Liver (tissue), 9 donors: Measurements from ENCODE around the gene APP. TPM values are rescaled to one million over a fixed set of nuclear protein-coding genes. Genes with fewer than 3 reads are reported as not detected.

ENCODE experiments used
- DNase-seq: peaks from one replicate; pipeline ENCODE4 v3.0.0-alpha.2; 2017; ENCODE audit warnings: low spot score
- H3K27ac ChIP-seq, 2 donors: one replicate each; pipeline ENCODE4 v1.7.0; 2013; ENCODE audit warnings: inconsistent platforms in 2 of 2, low read length in 2 of 2, control low read depth in 1 of 2, low read depth in 1 of 2, mild to moderate bottlenecking in 1 of 2
- H3K27me3 ChIP-seq, 4 donors: one replicate each; pipeline versions ENCODE4 v1.6.1 to v1.7.0; 2013; ENCODE audit warnings: low read length in 3 of 4, inconsistent platforms in 1 of 4, mild to moderate bottlenecking in 1 of 4, moderate library complexity in 1 of 4; ENCODE audit not compliant: control insufficient read depth in 4 of 4, insufficient read depth in 4 of 4
- H3K36me3 ChIP-seq, 4 donors: one replicate each; pipeline versions ENCODE4 v1.6.1 to v1.7.0; 2013; ENCODE audit warnings: low read length in 3 of 4, mild to moderate bottlenecking in 3 of 4, low read depth in 1 of 4, moderate library complexity in 1 of 4; ENCODE audit not compliant: control insufficient read depth in 4 of 4, insufficient read depth in 3 of 4
- H3K4me1 ChIP-seq, 4 donors: one replicate each; pipeline versions ENCODE4 v1.6.1 to v1.7.0; 2013; ENCODE audit warnings: low read length in 3 of 4, mild to moderate bottlenecking in 3 of 4, moderate library complexity in 1 of 4; ENCODE audit not compliant: control insufficient read depth in 4 of 4, insufficient read depth in 4 of 4
- H3K4me3 ChIP-seq, 3 donors: one replicate each; pipeline versions ENCODE4 v1.6.1 to v1.7.0; 2013; ENCODE audit warnings: low read length in 3 of 3, control low read depth in 1 of 3, low read depth in 1 of 3, mild to moderate bottlenecking in 1 of 3
- H3K9ac ChIP-seq, 2 donors: one replicate each; pipeline ENCODE4 v1.7.0; 2013; ENCODE audit warnings: low read length in 2 of 2, mild to moderate bottlenecking in 2 of 2, moderate library complexity in 2 of 2, control low read depth in 1 of 2, low read depth in 1 of 2
- H3K9me3 ChIP-seq, 4 donors: one replicate each; pipeline versions ENCODE4 v1.6.1 to v1.7.0; 2013; ENCODE audit warnings: low read length in 3 of 4; ENCODE audit not compliant: control insufficient read depth in 4 of 4
- ATF3 ChIP-seq: IDR thresholded peaks from 2 replicates; pipeline ENCODE4 v1.6.1; 2016; ENCODE audit warnings: antibody characterized with exemption
- EGR1 ChIP-seq, 2 donors: IDR thresholded peaks; 2 replicates each; pipeline ENCODE4 v1.6.1; 2016 to 2018; ENCODE audit warnings: antibody characterized with exemption in 2 of 2, low read depth in 2 of 2
- FOXA1 ChIP-seq: IDR thresholded peaks from 2 replicates; pipeline ENCODE4 v1.6.1; 2016; ENCODE audit warnings: antibody characterized with exemption
- FOXA2 ChIP-seq: IDR thresholded peaks from 2 replicates; pipeline ENCODE4 v1.6.1; 2016; ENCODE audit warnings: antibody characterized with exemption
- GABPA ChIP-seq, 2 donors: IDR thresholded peaks in 1 of 2; conservative IDR thresholded peaks in 1 of 2; 2 replicates each; pipeline ENCODE4 v1.6.1; 2016; ENCODE audit warnings: antibody characterized with exemption in 2 of 2, mild to moderate bottlenecking in 1 of 2, moderate library complexity in 1 of 2
- HNF4A ChIP-seq, 2 donors: conservative IDR thresholded peaks; 2 replicates each; pipeline ENCODE4 v1.6.1; 2016; ENCODE audit warnings: antibody characterized with exemption in 2 of 2, mild to moderate bottlenecking in 2 of 2
- HNF4G ChIP-seq: IDR thresholded peaks from 2 replicates; pipeline ENCODE4 v1.6.1; 2016; ENCODE audit warnings: antibody characterized with exemption
- JUND ChIP-seq, 2 donors: IDR thresholded peaks; 2 replicates each; pipeline ENCODE4 v1.6.1; 2016; ENCODE audit warnings: antibody characterized with exemption in 2 of 2
- NR2F2 ChIP-seq: IDR thresholded peaks from 2 replicates; pipeline ENCODE4 v1.6.1; 2016; ENCODE audit warnings: antibody characterized with exemption
- RAD21 ChIP-seq, 2 donors: IDR thresholded peaks; 2 replicates each; pipeline ENCODE4 v1.6.1; 2016; ENCODE audit warnings: antibody characterized with exemption in 2 of 2, mild to moderate bottlenecking in 2 of 2
- RXRA ChIP-seq, 2 donors: IDR thresholded peaks; 2 replicates each; pipeline ENCODE4 v1.6.1; 2017 to 2018; ENCODE audit warnings: antibody characterized with exemption in 2 of 2, mild to moderate bottlenecking in 1 of 2
- SP1 ChIP-seq: IDR thresholded peaks from 2 replicates; pipeline ENCODE4 v1.6.1; 2018; ENCODE audit warnings: antibody characterized with exemption, mild to moderate bottlenecking
- TAF1 ChIP-seq: conservative IDR thresholded peaks from 2 replicates; pipeline ENCODE4 v1.6.1; 2016; ENCODE audit warnings: antibody characterized with exemption, mild to moderate bottlenecking
- YY1 ChIP-seq: IDR thresholded peaks from 2 replicates; pipeline ENCODE4 v1.6.1; 2016; ENCODE audit warnings: antibody characterized with exemption, mild to moderate bottlenecking
- ZBTB33 ChIP-seq: IDR thresholded peaks from 2 replicates; pipeline ENCODE4 v1.6.1; 2016; ENCODE audit warnings: antibody characterized with exemption
- WGBS: extraction: QIAGEN DNeasy Blood & Tissue Kit; methylation state at CpG from one replicate; pipeline ENCODE4 v1.1.7; 2013; 5-methylcytosine and 5-hydroxymethylcytosine counted together
- polyA plus RNA-seq, 2 donors: library from polyadenylated mRNA; stranded (reverse) in 1 of 2; unstranded in 1 of 2; fragments of 200-250 nt in 1 of 2; fragments of >200 nt in 1 of 2; fragmentation: Nextera tagmentation in 1 of 2; extraction: Ambion mirVana in 1 of 2; gene quantifications; one replicate each; pipeline versions ENCODE4 v1.2.1 to v1.2.3, GENCODE V29; 2013 to 2015
- total RNA-seq, 2 donors: library from RNA; depleted of rRNA; stranded (reverse); fragments of >200 nt; gene quantifications; one replicate each; pipeline ENCODE4 v1.2.3, GENCODE V29; 2014
- TF ChIP-seq, protein P1 (sequence below): fragments of 150-350 bp; IDR thresholded peaks from 2 replicates; pipeline ENCODE4 v1.5.1; 2017; ENCODE audit warnings: improper control_type of control experiment, low read depth, low read length; ENCODE audit not compliant: missing input control
- TF ChIP-seq, protein P2 (sequence below): IDR thresholded peaks from 2 replicates; pipeline ENCODE4 v1.6.1; 2016; ENCODE audit warnings: antibody characterized with exemption
- TF ChIP-seq, protein P3 (sequence below): IDR thresholded peaks from 2 replicates; pipeline ENCODE4 v1.6.1; 2016; ENCODE audit warnings: antibody characterized with exemption, mild to moderate bottlenecking
- donor health status: healthy.
- donor health status: healthy.
- donor health status: healthy.
- donor health status: healthy.
- donor health status: healthy.

APP gene
- total and polyA plus RNA-seq, 4 donors, result 24.9 to 201 (median 111) TPM

GRCh38 chr21:25980710-25981109 is 189.9 kb downstream of the APP start:
- no peak for DNase-seq
- no peak overlapping the region for H3K27ac ChIP-seq
- 97% methylated on average over 3 of the region's 3 CpGs for WGBS

More at GRCh38 chr21:25980710-25981109, 189.9 kb downstream of the APP start:
- H3K9me3 ChIP-seq, result no peaks in the 10 kb centered on the region
- H3K36me3 ChIP-seq, result peaks cover 3 to 24% (median 12%) of the 10 kb centered on the region in 4 donors
- H3K4me1 ChIP-seq, result no peaks in the 10 kb centered on the region
- H3K9ac ChIP-seq, result no peak overlapping the region
- no peak overlapping the region for H3K4me3 ChIP-seq
- TF ChIP-seq YY1 (no peak), EGR1 (IDR thresholded peaks at IDR 0.05; ENCODE audit: low read depth in 2 of 2) (no peak), NR2F2 (no peak), ZBTB33 (no peak), TAF1 (no peak), HNF4G (no peak), SP1 (no peak), JUND (IDR thresholded peaks at IDR 0.05) (no peak), HNF4A (conservative IDR thresholded peaks at IDR 0.05) (no peak), RXRA (IDR thresholded peaks at IDR 0.05) (no peak), ATF3 (no peak), RAD21 (IDR thresholded peaks at IDR 0.05) (no peak), GABPA (IDR thresholded peaks at IDR 0.05 in 1 of 2, conservative IDR thresholded peaks at IDR 0.05 in 1 of 2) (no peak), FOXA2 (no peak), FOXA1 (no peak)
- TF ChIP-seq, protein P1, sequence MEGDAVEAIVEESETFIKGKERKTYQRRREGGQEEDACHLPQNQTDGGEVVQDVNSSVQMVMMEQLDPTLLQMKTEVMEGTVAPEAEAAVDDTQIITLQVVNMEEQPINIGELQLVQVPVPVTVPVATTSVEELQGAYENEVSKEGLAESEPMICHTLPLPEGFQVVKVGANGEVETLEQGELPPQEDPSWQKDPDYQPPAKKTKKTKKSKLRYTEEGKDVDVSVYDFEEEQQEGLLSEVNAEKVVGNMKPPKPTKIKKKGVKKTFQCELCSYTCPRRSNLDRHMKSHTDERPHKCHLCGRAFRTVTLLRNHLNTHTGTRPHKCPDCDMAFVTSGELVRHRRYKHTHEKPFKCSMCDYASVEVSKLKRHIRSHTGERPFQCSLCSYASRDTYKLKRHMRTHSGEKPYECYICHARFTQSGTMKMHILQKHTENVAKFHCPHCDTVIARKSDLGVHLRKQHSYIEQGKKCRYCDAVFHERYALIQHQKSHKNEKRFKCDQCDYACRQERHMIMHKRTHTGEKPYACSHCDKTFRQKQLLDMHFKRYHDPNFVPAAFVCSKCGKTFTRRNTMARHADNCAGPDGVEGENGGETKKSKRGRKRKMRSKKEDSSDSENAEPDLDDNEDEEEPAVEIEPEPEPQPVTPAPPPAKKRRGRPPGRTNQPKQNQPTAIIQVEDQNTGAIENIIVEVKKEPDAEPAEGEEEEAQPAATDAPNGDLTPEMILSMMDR, result no peak
- TF ChIP-seq, protein P2, sequence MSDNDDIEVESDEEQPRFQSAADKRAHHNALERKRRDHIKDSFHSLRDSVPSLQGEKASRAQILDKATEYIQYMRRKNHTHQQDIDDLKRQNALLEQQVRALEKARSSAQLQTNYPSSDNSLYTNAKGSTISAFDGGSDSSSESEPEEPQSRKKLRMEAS, result no peak
- TF ChIP-seq, protein P3, sequence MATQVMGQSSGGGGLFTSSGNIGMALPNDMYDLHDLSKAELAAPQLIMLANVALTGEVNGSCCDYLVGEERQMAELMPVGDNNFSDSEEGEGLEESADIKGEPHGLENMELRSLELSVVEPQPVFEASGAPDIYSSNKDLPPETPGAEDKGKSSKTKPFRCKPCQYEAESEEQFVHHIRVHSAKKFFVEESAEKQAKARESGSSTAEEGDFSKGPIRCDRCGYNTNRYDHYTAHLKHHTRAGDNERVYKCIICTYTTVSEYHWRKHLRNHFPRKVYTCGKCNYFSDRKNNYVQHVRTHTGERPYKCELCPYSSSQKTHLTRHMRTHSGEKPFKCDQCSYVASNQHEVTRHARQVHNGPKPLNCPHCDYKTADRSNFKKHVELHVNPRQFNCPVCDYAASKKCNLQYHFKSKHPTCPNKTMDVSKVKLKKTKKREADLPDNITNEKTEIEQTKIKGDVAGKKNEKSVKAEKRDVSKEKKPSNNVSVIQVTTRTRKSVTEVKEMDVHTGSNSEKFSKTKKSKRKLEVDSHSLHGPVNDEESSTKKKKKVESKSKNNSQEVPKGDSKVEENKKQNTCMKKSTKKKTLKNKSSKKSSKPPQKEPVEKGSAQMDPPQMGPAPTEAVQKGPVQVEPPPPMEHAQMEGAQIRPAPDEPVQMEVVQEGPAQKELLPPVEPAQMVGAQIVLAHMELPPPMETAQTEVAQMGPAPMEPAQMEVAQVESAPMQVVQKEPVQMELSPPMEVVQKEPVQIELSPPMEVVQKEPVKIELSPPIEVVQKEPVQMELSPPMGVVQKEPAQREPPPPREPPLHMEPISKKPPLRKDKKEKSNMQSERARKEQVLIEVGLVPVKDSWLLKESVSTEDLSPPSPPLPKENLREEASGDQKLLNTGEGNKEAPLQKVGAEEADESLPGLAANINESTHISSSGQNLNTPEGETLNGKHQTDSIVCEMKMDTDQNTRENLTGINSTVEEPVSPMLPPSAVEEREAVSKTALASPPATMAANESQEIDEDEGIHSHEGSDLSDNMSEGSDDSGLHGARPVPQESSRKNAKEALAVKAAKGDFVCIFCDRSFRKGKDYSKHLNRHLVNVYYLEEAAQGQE, result no peak
- H3K27me3 ChIP-seq, result no peaks in the 10 kb centered on the region
